ENCODE measurements around the gene POGLUT3. TPM values are rescaled to one million over a fixed set of nuclear protein-coding genes. Genes with fewer than 3 reads are reported as not detected.
A peak's percentile ranks its signal among the peaks of the same experiment; 100 is the strongest.

Gene POGLUT3, protein sequence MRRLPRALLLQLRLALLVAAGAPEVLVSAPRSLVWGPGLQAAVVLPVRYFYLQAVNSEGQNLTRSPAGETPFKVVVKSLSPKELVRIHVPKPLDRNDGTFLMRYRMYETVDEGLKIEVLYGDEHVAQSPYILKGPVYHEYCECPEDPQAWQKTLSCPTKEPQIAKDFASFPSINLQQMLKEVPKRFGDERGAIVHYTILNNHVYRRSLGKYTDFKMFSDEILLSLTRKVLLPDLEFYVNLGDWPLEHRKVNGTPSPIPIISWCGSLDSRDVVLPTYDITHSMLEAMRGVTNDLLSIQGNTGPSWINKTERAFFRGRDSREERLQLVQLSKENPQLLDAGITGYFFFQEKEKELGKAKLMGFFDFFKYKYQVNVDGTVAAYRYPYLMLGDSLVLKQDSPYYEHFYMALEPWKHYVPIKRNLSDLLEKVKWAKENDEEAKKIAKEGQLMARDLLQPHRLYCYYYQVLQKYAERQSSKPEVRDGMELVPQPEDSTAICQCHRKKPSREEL
- total RNA-seq, result 10 to 100 TPM in 6 of 10 donors, 1 to 10 TPM in 4; 6.5 to 17.9 (median 11.4) TPM
- polyA plus RNA-seq, result 1 to 10 TPM; 5.9 to 9.2 TPM
- long read RNA-seq, donor 1, full-length matches to known transcripts, result 6 of 10 reads
- long read RNA-seq, donor 1, partial matches to known transcripts, result 1 of 10 reads
- long read RNA-seq, donor 1, other reads (novel, unspliced or antisense), result 3 of 10 reads
- long read RNA-seq, donor 2, full-length matches to known transcripts, result 15 of 17 reads
- long read RNA-seq, donor 2, partial matches to known transcripts, result 0 of 17 reads
- long read RNA-seq, donor 2, other reads (novel, unspliced or antisense), result 2 of 17 reads
- long read RNA-seq, donor 3, full-length matches to known transcripts, result 19 of 26 reads
- long read RNA-seq, donor 3, partial matches to known transcripts, result 1 of 26 reads
- long read RNA-seq, donor 3, other reads (novel, unspliced or antisense), result 6 of 26 reads

DNA sequence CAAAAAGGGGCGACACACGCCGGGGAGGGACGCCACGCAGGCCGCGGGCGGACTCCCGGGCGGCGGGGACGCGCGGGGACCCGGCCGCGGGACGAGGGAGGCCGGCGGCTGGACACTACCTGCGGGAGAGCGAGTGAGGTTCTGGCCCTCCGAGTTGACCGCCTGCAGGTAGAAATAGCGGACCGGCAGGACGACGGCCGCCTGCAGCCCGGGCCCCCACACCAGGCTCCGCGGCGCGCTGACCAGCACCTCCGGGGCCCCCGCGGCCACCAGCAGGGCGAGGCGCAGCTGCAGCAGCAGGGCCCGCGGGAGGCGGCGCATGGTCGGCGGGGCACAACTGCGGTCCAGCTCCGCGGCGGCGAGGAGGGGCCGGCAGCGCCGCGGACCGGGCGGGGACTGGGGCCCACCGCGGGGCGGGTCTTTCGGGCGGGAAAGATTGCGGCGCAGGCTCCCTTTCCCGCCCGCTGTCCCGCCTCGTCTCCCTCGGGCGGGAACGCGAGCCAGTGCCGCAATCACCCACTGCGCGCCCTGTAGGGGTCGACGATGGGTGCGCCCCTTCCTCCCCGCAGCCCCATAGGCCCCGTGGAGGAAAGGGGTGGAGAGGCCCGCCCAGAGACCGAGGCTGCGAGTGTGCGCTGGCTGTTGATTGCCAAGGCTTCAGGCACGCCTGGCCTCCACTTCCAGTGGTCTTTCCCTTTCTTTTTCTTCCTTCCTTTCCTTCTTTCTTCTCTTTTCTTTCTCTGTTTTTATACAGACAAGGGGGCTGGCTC lies at the start of gene POGLUT3:
POGLUT3 (minus strand) TSS at position 339 of the 770 bp plus-strand sequence; CDS start at position 321, 18 bp downstream.
- peak within 1 kb of the TSS; percentile 62 to 83 (median 76) for H3K4me3 ChIP-seq
- TF ChIP-seq, protein P1, sequence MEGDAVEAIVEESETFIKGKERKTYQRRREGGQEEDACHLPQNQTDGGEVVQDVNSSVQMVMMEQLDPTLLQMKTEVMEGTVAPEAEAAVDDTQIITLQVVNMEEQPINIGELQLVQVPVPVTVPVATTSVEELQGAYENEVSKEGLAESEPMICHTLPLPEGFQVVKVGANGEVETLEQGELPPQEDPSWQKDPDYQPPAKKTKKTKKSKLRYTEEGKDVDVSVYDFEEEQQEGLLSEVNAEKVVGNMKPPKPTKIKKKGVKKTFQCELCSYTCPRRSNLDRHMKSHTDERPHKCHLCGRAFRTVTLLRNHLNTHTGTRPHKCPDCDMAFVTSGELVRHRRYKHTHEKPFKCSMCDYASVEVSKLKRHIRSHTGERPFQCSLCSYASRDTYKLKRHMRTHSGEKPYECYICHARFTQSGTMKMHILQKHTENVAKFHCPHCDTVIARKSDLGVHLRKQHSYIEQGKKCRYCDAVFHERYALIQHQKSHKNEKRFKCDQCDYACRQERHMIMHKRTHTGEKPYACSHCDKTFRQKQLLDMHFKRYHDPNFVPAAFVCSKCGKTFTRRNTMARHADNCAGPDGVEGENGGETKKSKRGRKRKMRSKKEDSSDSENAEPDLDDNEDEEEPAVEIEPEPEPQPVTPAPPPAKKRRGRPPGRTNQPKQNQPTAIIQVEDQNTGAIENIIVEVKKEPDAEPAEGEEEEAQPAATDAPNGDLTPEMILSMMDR (IDR thresholded peaks at IDR 0.05), result peak in 3 of 9 donors; percentile 6 to 13 (median 8)
- WGBS, 2 donors, result 0% methylated on average over 65 to 84 of the region's 84 CpGs
- H3K4me1 ChIP-seq, result peaks cover 3 to 22% (median 18%) of the 10 kb centered on the region in 9 donors
- intact Hi-C loops (cut with DNase I), result loop anchor here in 6 of 10 donors (1.0 to 10.0 kb wide), 5 partner anchors 31 to 273 kb away; partner anchors contain the start of genes ATM (in 1 of the 6), C11orf65 (in 1 of the 6), DDX10 (in 1 of the 6) and NPAT (in 1 of the 6)
- H3K27me3 ChIP-seq, result no peaks in the 10 kb centered on the region
- H3K9me3 ChIP-seq, result no peaks in the 10 kb centered on the region
- no peaks in the 10 kb centered on the region for H3K36me3 ChIP-seq
- ATAC-seq (peak; percentile 64 to 90 (median 79)), DNase-seq (peak; percentile 48 to 73)
- H3K27ac ChIP-seq, result peak within 1 kb of the TSS; percentile 83 to 100 (median 95)

DNA sequence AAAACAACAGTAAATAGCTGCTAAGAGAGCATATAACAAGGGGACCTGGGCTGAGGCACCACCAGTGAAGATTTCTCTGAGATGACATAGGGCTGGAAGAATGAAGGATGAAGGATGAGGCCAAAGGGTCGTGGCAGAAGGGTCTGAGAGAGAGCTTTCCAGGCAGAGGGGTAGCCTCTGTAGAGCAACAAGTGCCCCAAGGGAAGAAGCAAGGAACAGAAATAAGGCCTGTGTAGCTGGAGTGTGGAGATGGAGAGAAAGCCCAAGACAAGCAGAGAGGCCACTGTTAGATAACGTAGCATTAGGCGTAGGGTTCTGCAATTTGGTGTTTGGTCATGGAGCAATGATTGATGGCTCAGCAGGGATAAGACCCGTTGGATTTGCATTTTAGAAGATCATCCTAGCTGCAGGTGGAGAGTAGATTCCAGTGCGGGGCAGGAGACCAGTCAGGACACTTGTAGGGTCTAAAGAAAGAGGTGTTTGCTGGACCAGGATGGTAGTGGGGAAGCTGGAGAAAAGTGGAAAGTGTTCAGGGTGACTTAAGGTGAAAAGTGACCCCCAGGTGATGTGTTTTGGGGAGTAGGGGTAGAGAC lies 47.8 kb upstream of the POGLUT3 start:
- no peaks in the 10 kb centered on the region for H3K36me3 ChIP-seq
- H3K27ac ChIP-seq, result no peak overlapping the region
- 67 to 68% methylated on average over 5 of the region's 5 CpGs for WGBS, 2 donors
- H3K9me3 ChIP-seq, result no peaks in the 10 kb centered on the region
- no peak overlapping the region for H3K4me3 ChIP-seq
- H3K4me1 ChIP-seq, result peaks cover 0 to 1% (median 0%) of the 10 kb centered on the region in 9 donors
- intact Hi-C loops (cut with DNase I), result no loop called here
- DNase-seq (no peak), ATAC-seq (no peak)
- TF ChIP-seq, protein P1 (IDR thresholded peaks at IDR 0.05), result no peak
- H3K27me3 ChIP-seq, result no peaks in the 10 kb centered on the region

DNA sequence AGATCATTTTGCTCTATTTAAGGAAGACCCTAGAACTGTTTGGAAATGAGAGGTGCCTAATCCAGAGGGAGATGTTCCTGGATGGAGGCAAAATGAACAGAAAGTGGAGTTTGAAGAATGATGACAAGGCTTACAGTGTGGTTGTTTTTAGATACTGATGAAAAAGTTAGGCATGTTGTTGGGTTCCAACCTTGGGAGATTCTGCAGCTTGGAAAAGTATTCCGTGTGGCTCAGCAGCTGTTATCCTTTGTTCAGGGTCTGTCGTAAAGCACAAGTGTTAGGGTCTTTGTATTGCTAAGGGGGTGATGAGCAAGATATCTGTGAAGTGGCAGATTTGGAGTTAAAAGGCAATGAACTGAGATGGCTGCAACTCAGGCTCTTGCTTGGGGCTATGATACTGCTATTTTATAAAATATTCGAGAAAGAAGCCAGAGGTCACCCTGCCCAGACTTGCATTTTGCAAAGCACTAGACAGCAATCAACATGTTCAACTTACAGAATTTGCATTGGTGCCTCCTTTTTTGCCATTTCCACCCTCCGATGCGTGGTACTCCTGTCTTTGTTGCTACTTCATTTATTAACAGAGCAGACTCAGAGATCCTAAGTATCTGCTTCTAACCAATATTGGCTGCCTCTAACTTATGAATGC lies 45.3 kb upstream of the POGLUT3 start:
- Histone ChIP-seq H3K4me1 (no peaks in the 10 kb centered on the region), H3K4me3 (no peak overlapping the region), H3K36me3 (no peaks in the 10 kb centered on the region), H3K27ac (no peak overlapping the region), H3K27me3 (no peaks in the 10 kb centered on the region), H3K9me3 (no peaks in the 10 kb centered on the region)
- no peak for DNase-seq
- TF ChIP-seq, protein P1 (IDR thresholded peaks at IDR 0.05), result no peak
- WGBS, 2 donors, result 78 to 81% methylated on average over 5 of the region's 5 CpGs
- no peak for ATAC-seq
- intact Hi-C loops (cut with DNase I), result no loop called here

All from heart right ventricle (tissue), 16 donors.